A673 (cell line): ENCODE results near the gene MFRP.

Experiments used
- CTCF ChIP-seq: fragments of 300-800, 200-600 bp; sonication (generic); conservative IDR thresholded peaks from 2 replicates; pipeline ENCODE4 v1.5.1; 2017; ENCODE audit warnings: low read depth, mild to moderate bottlenecking, antibody characterized with exemption, low read length, moderate library complexity, mixed read lengths
- EZH2 ChIP-seq: fragments of 200-600 bp; sonication (generic); IDR thresholded peaks from 2 replicates; pipeline ENCODE4 v1.6.1; 2017; ENCODE audit warnings: borderline replicate concordance, low read depth, mild to moderate bottlenecking, mixed read lengths, antibody characterized with exemption, low read length; ENCODE audit not compliant: poor library complexity, severe bottlenecking

- no peak for TF ChIP-seq CTCF
- TF ChIP-seq EZH2, result no peak
These were observed 55.5 kb downstream of the MFRP start for GRCh38 chr11:119290894-119291497.
